GM12878 (cell line): ENCODE data around the gene NRTN. TPM values are rescaled to one million over a fixed set of nuclear protein-coding genes. Genes with fewer than 3 reads are reported as not detected.

Source experiments
- ATAC-seq: fragments of 200-7000 bp; cut with Tn5 transposase; 3 replicates; pipeline ENCODE4 v1.9.1; 2020; ENCODE audit warnings: mild to moderate bottlenecking, moderate library complexity
- BruUV-seq: library from RNA; stranded (reverse); fragments of 400-500 nt; replicated peaks from 2 replicates; lab custom pipeline; 2021; lab: Mats Ljungman, UMichigan
- CTCF ChIA-PET: fragments of 300-600 bp; sonication (Branson Sonifier 250); formaldehyde crosslinking; extraction: SDS; loops from one replicate; lab custom pipeline; 2021; ENCODE audit warnings: inconsistent platforms; lab: Yijun Ruan, JAX
- POLR2A ChIA-PET: fragments of 350-600 bp; formaldehyde crosslinking; extraction: SDS; loops from one replicate; lab custom pipeline; 2021; ENCODE audit warnings: inconsistent platforms; lab: Charles Lee
- RAD21 ChIA-PET: fragments of 300-600 bp; sonication (Branson Sonifier 250); formaldehyde crosslinking; loops from one replicate; lab custom pipeline; 2023; ENCODE audit warnings: antibody characterized with exemption; ENCODE audit not compliant: unreplicated experiment; lab: Charles Lee
- SMC1A ChIA-PET: fragments of 300-600 bp; sonication (Branson Sonifier 250); formaldehyde crosslinking; loops from one replicate; lab custom pipeline; 2023; ENCODE audit not compliant: unreplicated experiment, uncharacterized antibody; lab: Charles Lee
- DNase-seq: peaks from one replicate; pipeline ENCODE4 v3.0.0-alpha.2; 2011; ENCODE audit warnings: low read depth, low spot score
- FAIRE-seq: peaks from 3 replicates; lab custom pipeline; 2011; peaks lifted over from hg19 to GRCh38; lab: Jason Lieb, UNC
- H2AFZ ChIP-seq: 2 replicates; pipeline ENCODE4 v1.6.0; 2011; ENCODE audit warnings: low read depth, low read length, control low read depth; ENCODE audit not compliant: control insufficient read depth
- H3K27ac ChIP-seq: 2 replicates; pipeline ENCODE4 v1.5.1; 2011; ENCODE audit warnings: control low read depth; ENCODE audit not compliant: control insufficient read depth, insufficient read depth
- H3K27me3 ChIP-seq, 2 experiments: replicated peaks in 1 of 2; 2 replicates each; pipeline versions ENCODE4 v1.6.0 to v1.6.1; 2011; ENCODE audit warnings: low read length in 1 of 2; ENCODE audit not compliant: control insufficient read depth in 2 of 2, insufficient read depth in 2 of 2
- H3K36me3 ChIP-seq, 2 experiments: 2 replicates each; pipeline ENCODE4 v1.5.1; 2011; ENCODE audit warnings: low read length in 1 of 2; ENCODE audit not compliant: control insufficient read depth in 2 of 2, insufficient read depth in 2 of 2
- H3K4me1 ChIP-seq: 2 replicates; pipeline ENCODE4 v1.6.1; 2011; ENCODE audit warnings: mild to moderate bottlenecking, low read length, moderate library complexity, mixed read lengths; ENCODE audit not compliant: control insufficient read depth, insufficient read depth
- H3K4me2 ChIP-seq: 2 replicates; pipeline ENCODE4 v1.6.0; 2011; ENCODE audit warnings: control low read depth; ENCODE audit not compliant: control insufficient read depth, insufficient read depth
- H3K4me3 ChIP-seq: fragments of 200-600 bp; sonication (generic); 2 replicates; pipeline ENCODE4 v1.5.1; 2016
- H3K79me2 ChIP-seq: 2 replicates; pipeline ENCODE4 v1.6.0; 2011; ENCODE audit warnings: low read length; ENCODE audit not compliant: control insufficient read depth, insufficient read depth
- H3K9ac ChIP-seq: 2 replicates; pipeline ENCODE4 v1.8.0; 2011; ENCODE audit warnings: low read length, control low read depth, mixed read lengths; ENCODE audit not compliant: control insufficient read depth, insufficient read depth
- H3K9me3 ChIP-seq: replicated peaks from 3 replicates; pipeline ENCODE4 v1.5.1; 2011; ENCODE audit warnings: mild to moderate bottlenecking, low read length; ENCODE audit not compliant: control insufficient read depth, insufficient read depth
- H4K20me1 ChIP-seq: 2 replicates; pipeline ENCODE4 v1.6.0; 2011; ENCODE audit not compliant: control insufficient read depth, insufficient read depth
- CREB1 ChIP-seq: IDR thresholded peaks from 2 replicates; pipeline ENCODE4 v1.6.1; 2012; ENCODE audit warnings: low read depth, mild to moderate bottlenecking, inconsistent platforms
- IKZF2 ChIP-seq, 2 experiments: fragments of 450-650 bp; IDR thresholded peaks; 2 replicates each; pipeline ENCODE4 v1.6.1; 2017; ENCODE audit warnings: mild to moderate bottlenecking in 2 of 2, moderate library complexity in 2 of 2
- MYC ChIP-seq: IDR thresholded peaks from 2 replicates; pipeline ENCODE4 v1.6.1; 2011; ENCODE audit warnings: mild to moderate bottlenecking, low read length, moderate library complexity, inconsistent platforms; ENCODE audit not compliant: insufficient read depth, insufficient replicate concordance, insufficient read length, severe bottlenecking
- PBX3 ChIP-seq: IDR thresholded peaks from 2 replicates; pipeline ENCODE4 v1.6.1; 2011; ENCODE audit warnings: mild to moderate bottlenecking, low read depth, low read length, moderate library complexity; ENCODE audit not compliant: insufficient replicate concordance
- RBBP5 ChIP-seq: fragments of 200-600 bp; sonication (generic); conservative IDR thresholded peaks from 2 replicates; pipeline ENCODE4 v1.6.1; 2016
- SUZ12 ChIP-seq: fragments of 200-600 bp; sonication (generic); IDR thresholded peaks from one replicate; pipeline ENCODE4 v1.6.1; 2018; ENCODE audit warnings: antibody characterized with exemption, mild to moderate bottlenecking; ENCODE audit not compliant: unreplicated experiment
- WGBS: methylation state at CpG from one replicate; pipeline ENCODE4 v1.1.6; 2016; ENCODE audit warnings: low lambda C conversion rate; ENCODE audit not compliant: insufficient replicate concordance, insufficient coverage; ENCODE audit errors: missing lambda C conversion rate; 5-methylcytosine and 5-hydroxymethylcytosine counted together
- in situ Hi-C: fragments of 300-500 bp; cut with MboI; formaldehyde crosslinking; loops from 9 replicates; pipeline ENCODE4 v1.14.3; 2018; ENCODE audit warnings: mixed read lengths
- intact Hi-C: fragments of 100-400 bp; cut with micrococcal nuclease; formaldehyde crosslinking; loops from one replicate; pipeline ENCODE4 v1.14.2; 2022; ENCODE audit not compliant: unreplicated experiment
- polyA plus RNA-seq, 11 experiments: library from polyadenylated mRNA; depleted of rRNA in 4 of 11; unstranded in 6 of 11; stranded (reverse) in 5 of 11; fragments of >200 nt; fragmentation: Nextera tagmentation in 4 of 11; fragmentation: Illumina TruSeq in 1 of 11; extraction: Ambion mirVana in 4 of 11; extraction: Trizol in 1 of 11; gene quantifications; 1 replicate in 1 of 11; 2 replicates in 10 of 11; pipeline versions ENCODE4 v1.2.1 to v1.2.3, GENCODE V29; 2011 to 2016; ENCODE audit warnings: inconsistent platforms in 2 of 11, missing spikeins in 2 of 11, low read depth in 1 of 11
- total RNA-seq, 4 experiments: library from RNA; depleted of rRNA in 3 of 4; stranded (reverse); fragments of >200 nt in 3 of 4; fragmentation: Illumina TruSeq in 1 of 4; extraction: Trizol in 1 of 4; gene quantifications; 2 replicates each; pipeline versions ENCODE4 v1.2.1 to v1.2.3, GENCODE V29; 2013 to 2021

The NRTN gene
- total and polyA plus RNA-seq, 10 of the 15 experiments (the other 5 are each of a cell fraction or from before 2014, with no cell fraction given) = not detected

- ATAC-seq = no peak
Measured at GRCh38 chr19:5799247-5800241, 5.3 kb upstream of the NRTN start.

More at GRCh38 chr19:5799247-5800241, 5.3 kb upstream of the NRTN start:
- no peaks in the 10 kb centered on the region for H3K36me3 ChIP-seq
- ChIA-PET POLR2A (no interaction called here), CTCF (no interaction called here), SMC1A (no interaction called here), RAD21 (no interaction called here)
- H2AFZ ChIP-seq = no peak overlapping the region
- FAIRE-seq (no peak), DNase-seq (no peak)
- H3K27ac ChIP-seq = no peak overlapping the region
- H3K9me3 ChIP-seq = no peaks in the 10 kb centered on the region
- no peak overlapping the region for H3K4me3 ChIP-seq
- H3K27me3 ChIP-seq = no peaks in the 10 kb centered on the region; a peak in 2 of 4 replicates
- no peaks in the 10 kb centered on the region for H3K79me2 ChIP-seq
- in situ Hi-C loops (no loop called here), intact Hi-C loops (loop anchor here (10.0 kb wide), 1 partner anchor 225 kb away; no protein-coding TSS in a partner anchor)
- no peak for TF ChIP-seq CREB1
- TF ChIP-seq PBX3 = no peak
- no peak for TF ChIP-seq IKZF2 (IDR thresholded peaks at IDR 0.05)
- TF ChIP-seq SUZ12 = no peak
- TF ChIP-seq MYC = no peak
- no peak for TF ChIP-seq RBBP5
- WGBS = 43% methylated on average over 37 of the region's 37 CpGs
- H3K9ac ChIP-seq = no peak overlapping the region
- H3K4me1 ChIP-seq = peaks cover 7% of the 10 kb centered on the region
- BruUV-seq = no TSS peak
- H3K4me2 ChIP-seq = no peak overlapping the region
- no peaks in the 10 kb centered on the region for H4K20me1 ChIP-seq
